Anterior cingulate cortex (tissue), 58 donors: ENCODE data around the gene PPP6R1.

Experiments
- DNase-seq, 58 donors: peaks; one replicate each; lab custom pipeline; 2025; lab: John Stamatoyannopoulos, UW

PPP6R1 gene

DNA sequence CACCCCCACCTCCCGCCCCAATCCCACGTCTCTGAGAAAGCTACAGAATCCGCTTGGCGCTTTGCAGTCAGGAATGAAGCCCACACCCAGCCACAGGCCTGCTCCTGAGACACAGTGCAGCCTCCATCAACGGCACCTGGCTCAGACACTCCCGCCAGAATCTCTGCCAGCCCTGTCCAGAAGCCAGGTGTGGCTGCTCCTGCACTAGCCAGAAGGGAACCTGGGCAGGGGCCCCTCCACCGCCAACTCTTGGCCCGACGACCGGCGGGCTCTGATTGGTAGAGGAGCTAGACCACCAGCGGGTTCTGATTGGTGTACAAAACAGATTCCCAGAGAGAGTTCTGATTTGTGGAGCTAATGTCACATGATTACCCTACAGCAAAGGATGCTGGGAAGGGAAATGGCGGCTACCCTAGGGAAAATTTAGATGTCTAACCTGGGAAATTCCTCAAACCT, 2.9 kb upstream of the PPP6R1 start:
- DNase-seq: no peak

- DNase-seq: peak in 3 of 58 donors; percentile 40 to 53 (median 50)
Measured at GRCh38 chr19:55259540-55260210, 858 bp upstream of the PPP6R1 start.

DNA sequence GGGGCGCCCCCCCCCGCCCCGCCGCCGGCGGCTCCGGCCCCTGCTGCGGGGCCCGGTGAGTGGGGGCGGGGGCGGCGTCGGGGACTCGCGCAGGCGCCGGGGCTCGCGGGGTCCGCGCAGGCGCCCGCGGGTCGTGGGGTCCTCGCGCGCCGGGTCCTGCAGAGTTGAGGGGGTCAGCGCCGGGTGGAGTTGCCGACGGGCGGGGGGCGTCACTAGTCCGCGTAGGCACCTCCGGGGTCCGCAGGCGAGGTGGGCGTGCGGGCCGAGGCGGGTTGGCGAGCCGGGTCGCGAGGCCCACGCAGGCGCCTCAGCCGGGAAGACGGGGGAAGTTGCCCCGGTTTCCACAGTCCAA, 365 bp downstream of the PPP6R1 start:
- peak in 12 of 58 donors; percentile 35 to 80 (median 55) for DNase-seq

GRCh38 chr19:55257461-55258420, 1.1 kb downstream of the PPP6R1 start:
- peak in 3 of 58 donors; percentile 7 to 18 (median 16) for DNase-seq

DNA sequence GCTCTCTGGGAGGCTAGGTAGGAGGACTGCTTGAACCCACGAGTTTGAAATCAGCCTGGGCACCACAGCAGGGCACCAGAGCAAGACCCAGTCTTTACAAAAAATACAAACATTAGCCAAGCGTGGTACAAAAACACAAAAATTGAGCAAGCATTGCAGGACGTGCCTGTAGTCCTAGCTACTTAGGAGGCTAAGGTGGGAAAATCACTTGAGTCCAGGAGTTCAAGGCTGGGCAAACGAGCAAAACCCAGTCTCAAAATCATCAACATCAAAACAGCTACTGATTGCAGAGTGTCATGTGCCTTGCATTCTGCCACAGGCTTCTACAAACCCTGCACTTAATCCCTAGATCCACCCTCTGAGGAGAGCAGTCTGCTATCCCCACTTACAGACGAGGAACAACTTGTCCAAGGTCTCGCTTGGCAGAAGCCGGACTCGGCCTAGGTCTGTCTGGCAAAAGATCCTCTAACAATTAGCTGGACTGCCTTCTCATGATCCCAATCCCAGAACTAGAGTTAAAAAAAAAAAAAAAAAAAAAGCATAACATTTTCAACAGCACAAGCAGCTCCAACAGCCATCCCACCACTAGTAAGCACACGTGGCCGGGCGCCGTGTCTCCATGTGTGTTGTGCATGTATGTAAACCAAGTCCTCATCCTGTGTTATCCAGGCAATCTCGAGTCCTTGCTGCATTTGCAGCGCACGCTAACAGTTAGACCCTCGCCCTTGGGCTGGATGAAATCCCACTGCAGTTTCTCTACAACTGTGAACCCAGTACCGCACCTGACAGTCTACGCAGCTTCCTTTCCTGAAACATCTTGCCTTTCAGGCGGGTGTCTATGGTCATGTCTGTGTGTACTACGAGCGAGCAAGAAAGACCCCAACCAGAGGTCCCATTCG, 2.0 kb downstream of the PPP6R1 start:
- peak in 1 of 58 donors; percentile 24 for DNase-seq

- DNase-seq: no peak
Measured at GRCh38 chr19:55255618-55256423, 3.0 kb downstream of the PPP6R1 start.

- DNase-seq: no peak
Measured at GRCh38 chr19:55254625-55254977, 4.2 kb downstream of the PPP6R1 start.

- peak in 1 of 58 donors; percentile 7 for DNase-seq
Measured at GRCh38 chr19:55253842-55254624, 4.8 kb downstream of the PPP6R1 start.

GRCh38 chr19:55252760-55253663, 5.8 kb downstream of the PPP6R1 start:
- no peak for DNase-seq

DNA sequence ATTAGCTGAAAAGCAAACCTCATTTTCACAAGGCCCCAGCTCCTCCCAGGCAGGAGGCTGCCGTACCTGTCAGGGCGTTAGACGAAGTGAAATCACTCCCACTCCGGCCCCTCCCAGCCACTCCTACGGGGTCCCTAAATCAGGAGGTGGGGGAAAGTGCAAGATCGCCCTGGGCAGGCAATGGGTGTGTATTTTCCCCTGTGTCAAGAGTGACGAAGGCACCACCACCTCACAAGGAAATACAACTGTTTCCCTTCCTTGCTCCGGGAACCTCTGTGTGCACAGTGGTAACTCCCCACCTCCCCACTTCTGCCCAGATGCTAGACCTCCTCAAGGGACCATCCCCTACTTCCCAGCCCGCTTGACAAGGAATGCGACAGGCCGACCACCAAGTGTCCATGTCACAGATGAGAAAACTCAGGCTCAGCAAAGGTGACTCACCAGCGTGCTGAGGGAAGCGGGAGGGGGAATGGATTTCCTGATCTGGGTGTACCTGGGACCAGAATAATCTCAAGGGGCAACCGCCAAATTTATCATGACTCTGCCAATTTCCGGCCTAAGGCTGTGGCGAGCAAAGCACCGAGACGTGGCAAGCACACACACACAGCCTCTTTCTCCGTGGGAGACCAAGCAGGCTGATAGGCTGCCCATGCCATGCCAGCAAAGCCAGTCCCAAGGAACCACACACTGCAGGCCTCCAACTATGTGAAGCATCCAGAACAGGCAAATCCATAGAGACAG, 7.3 kb downstream of the PPP6R1 start:
- no peak for DNase-seq

DNA sequence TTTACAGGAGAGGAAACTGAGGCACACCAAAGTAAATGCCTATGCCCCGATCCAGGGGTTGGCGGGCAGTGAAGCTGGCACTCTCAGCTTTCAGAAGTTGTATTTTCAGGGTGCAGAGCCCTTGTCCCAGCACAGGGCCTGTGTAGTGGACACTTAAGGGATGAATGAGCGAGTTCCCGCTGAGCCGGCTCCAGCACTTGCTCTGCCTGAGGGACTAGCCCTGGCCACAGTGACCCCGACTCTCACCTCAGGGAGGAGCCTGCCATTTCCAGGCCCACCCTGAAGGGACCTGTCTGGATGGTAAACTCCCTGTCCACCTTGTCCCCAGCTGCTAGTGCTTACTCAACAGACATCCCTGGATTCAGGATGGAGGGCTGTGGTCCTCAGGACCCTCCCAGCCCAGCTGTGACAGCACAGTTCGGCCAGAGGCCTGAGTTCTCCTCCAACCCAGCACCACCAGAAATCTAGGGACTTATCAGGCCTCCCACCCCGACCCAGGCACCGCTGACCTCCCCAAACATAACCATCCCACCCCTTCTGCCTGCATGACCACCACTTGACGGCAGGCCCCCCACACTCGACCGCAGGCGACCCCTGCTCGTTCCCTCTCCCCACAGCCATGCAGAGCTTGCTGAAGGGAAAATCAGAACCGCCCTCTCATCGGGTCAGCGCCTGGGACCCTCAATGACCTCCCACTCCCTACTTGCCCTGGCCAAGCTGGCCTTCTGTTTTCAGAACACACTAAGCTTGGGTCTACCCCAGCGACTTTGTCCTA, 8.4 kb downstream of the PPP6R1 start:
- DNase-seq: no peak

DNA sequence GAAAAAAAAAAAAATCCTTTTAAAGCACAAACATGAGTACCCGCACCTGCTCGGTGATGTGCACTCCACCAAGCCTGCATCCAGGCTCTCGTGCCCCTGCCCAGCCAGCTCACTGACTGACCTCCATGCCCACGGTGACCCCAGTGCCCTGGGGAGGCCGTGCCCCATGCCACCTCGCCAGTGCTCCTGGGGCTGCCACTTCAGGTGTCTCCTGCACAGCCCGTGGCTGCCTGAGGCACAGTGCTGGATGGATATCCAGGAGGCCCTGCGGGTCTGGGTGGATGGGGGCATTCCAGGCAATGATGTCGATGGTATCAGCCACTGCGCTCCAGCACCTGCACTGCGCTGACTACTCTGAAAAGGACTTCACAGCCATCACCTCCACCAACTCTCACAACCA, 9.0 kb downstream of the PPP6R1 start:
- no peak for DNase-seq

DNA sequence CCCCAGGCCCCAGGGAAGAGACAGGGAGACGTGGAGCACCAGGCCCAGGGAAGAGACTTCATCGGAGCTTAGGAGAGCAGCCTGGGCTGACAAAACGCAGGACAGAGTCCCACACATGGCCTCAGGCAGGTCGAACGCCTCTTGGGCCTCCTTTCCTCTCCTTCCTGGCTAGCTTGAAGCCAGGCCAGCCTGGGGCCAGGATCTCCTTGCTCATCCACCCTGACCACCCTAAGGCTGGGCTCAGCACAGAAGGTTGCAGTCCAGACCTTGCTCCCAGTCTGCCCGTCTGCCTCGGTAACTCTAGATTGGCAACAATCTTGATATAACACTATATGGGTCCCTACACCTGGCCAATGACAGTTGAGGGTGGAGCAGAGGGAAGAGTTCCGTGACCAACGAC, 10.1 kb downstream of the PPP6R1 start:
- DNase-seq: no peak

GRCh38 chr19:55248166-55248675, 10.6 kb downstream of the PPP6R1 start:
- no peak for DNase-seq

DNA sequence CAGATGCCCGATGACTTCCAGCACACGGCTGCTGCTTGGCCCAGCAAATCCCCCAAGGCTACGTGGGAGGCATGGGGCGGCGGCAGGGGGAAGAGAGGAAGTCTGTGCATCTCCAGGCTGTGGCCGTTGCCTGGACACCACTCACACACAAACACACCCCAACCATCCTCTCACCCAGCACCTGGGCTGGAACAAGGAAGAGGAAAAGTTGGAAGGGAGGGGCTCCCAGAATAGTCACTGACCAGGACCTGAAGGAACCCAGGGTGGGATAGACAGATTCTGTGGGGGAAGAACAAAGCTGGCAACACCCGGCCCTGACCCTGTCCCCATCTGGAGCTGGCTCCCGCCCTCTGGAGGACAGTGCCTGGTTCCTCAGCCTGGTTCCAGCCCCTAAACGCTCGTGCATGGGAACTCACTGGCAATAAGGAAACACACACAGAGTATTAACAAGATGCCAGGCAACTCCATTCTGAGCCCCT, 11.2 kb downstream of the PPP6R1 start:
- DNase-seq: peak in 1 of 58 donors; percentile 3
